ENCODE results near the gene ANXA11. TPM values are rescaled to one million over a fixed set of nuclear protein-coding genes. Genes with fewer than 3 reads are reported as not detected.
A peak's percentile ranks its signal among the peaks of the same experiment; 100 is the strongest.

Gene ANXA11
- total RNA-seq, 1 experiment from 2014 or later: 241 TPM

GRCh38 chr10:80200259-80200658, 5.1 kb downstream of the ANXA11 start:
- Histone ChIP-seq H3K4me1 (ENCODE audit: control insufficient read depth, insufficient read depth, low read length) (peaks cover 65% of the 10 kb centered on the region), H3K4me3 (ENCODE audit: low read depth in 2 of 2, low read length in 2 of 2) (no peak overlapping the region), H3K36me3 (ENCODE audit: control insufficient read depth, insufficient read depth, low read length) (no peaks in the 10 kb centered on the region; the same call in 1 of the 2 replicates), H3K27ac (ENCODE audit: low read length) (peak overlapping the region; percentile 45), H3K27me3 (ENCODE audit: control insufficient read depth, insufficient read depth, low read length) (no peaks in the 10 kb centered on the region), H3K9me3 (ENCODE audit: control insufficient read depth, insufficient read depth, low read depth, low read length) (no peaks in the 10 kb centered on the region)
- DNase-seq (ENCODE audit: low read depth, low spot score): no peak
- no peak for ATAC-seq
- TF ChIP-seq TCF7L2 (IDR thresholded peaks at IDR 0.05; ENCODE audit: low read depth, low read length): no peak
- TF ChIP-seq, protein P1, sequence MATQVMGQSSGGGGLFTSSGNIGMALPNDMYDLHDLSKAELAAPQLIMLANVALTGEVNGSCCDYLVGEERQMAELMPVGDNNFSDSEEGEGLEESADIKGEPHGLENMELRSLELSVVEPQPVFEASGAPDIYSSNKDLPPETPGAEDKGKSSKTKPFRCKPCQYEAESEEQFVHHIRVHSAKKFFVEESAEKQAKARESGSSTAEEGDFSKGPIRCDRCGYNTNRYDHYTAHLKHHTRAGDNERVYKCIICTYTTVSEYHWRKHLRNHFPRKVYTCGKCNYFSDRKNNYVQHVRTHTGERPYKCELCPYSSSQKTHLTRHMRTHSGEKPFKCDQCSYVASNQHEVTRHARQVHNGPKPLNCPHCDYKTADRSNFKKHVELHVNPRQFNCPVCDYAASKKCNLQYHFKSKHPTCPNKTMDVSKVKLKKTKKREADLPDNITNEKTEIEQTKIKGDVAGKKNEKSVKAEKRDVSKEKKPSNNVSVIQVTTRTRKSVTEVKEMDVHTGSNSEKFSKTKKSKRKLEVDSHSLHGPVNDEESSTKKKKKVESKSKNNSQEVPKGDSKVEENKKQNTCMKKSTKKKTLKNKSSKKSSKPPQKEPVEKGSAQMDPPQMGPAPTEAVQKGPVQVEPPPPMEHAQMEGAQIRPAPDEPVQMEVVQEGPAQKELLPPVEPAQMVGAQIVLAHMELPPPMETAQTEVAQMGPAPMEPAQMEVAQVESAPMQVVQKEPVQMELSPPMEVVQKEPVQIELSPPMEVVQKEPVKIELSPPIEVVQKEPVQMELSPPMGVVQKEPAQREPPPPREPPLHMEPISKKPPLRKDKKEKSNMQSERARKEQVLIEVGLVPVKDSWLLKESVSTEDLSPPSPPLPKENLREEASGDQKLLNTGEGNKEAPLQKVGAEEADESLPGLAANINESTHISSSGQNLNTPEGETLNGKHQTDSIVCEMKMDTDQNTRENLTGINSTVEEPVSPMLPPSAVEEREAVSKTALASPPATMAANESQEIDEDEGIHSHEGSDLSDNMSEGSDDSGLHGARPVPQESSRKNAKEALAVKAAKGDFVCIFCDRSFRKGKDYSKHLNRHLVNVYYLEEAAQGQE (IDR thresholded peaks at IDR 0.05; ENCODE audit: insufficient read depth in 1 of 2, low read depth in 2 of 2, low read length in 1 of 2): no peak
- TF ChIP-seq SIN3A (IDR thresholded peaks at IDR 0.05; ENCODE audit: borderline replicate concordance, insufficient read depth, low read depth, low read length): no peak
- TF ChIP-seq, protein P2, sequence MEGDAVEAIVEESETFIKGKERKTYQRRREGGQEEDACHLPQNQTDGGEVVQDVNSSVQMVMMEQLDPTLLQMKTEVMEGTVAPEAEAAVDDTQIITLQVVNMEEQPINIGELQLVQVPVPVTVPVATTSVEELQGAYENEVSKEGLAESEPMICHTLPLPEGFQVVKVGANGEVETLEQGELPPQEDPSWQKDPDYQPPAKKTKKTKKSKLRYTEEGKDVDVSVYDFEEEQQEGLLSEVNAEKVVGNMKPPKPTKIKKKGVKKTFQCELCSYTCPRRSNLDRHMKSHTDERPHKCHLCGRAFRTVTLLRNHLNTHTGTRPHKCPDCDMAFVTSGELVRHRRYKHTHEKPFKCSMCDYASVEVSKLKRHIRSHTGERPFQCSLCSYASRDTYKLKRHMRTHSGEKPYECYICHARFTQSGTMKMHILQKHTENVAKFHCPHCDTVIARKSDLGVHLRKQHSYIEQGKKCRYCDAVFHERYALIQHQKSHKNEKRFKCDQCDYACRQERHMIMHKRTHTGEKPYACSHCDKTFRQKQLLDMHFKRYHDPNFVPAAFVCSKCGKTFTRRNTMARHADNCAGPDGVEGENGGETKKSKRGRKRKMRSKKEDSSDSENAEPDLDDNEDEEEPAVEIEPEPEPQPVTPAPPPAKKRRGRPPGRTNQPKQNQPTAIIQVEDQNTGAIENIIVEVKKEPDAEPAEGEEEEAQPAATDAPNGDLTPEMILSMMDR (IDR thresholded peaks at IDR 0.05): no peak
- TF ChIP-seq POLR2AphosphoS5 (IDR thresholded peaks at IDR 0.05; ENCODE audit: low read depth, low read length): no peak
- CTCF ChIA-PET: no interaction called here
- intact Hi-C loops (cut with micrococcal nuclease; ENCODE audit: unreplicated experiment) (no loop called here), in situ Hi-C loops (cut with HindIII; ENCODE audit: low pct_unique_long_range_greater_than_20kb, low sequenced_read_pairs) (no loop called here)
- POLR2A ChIA-PET: no interaction called here
- BruUV-seq (replicated peaks): no TSS peak

GRCh38 chr10:80199828-80200227, 5.5 kb downstream of the ANXA11 start:
- no peak for DNase-seq (ENCODE audit: low read depth, low spot score)
- no peak for ATAC-seq
- ChIA-PET CTCF (no interaction called here), POLR2A (no interaction called here)
- in situ Hi-C loops (cut with HindIII; ENCODE audit: low pct_unique_long_range_greater_than_20kb, low sequenced_read_pairs) (no loop called here), intact Hi-C loops (cut with micrococcal nuclease; ENCODE audit: unreplicated experiment) (no loop called here)
- Histone ChIP-seq H3K9me3 (ENCODE audit: control insufficient read depth, insufficient read depth, low read depth, low read length) (no peaks in the 10 kb centered on the region), H3K27ac (ENCODE audit: low read length) (peak overlapping the region; percentile 45), H3K4me3 (ENCODE audit: low read depth in 2 of 2, low read length in 2 of 2) (no peak overlapping the region), H3K36me3 (ENCODE audit: control insufficient read depth, insufficient read depth, low read length) (no peaks in the 10 kb centered on the region; the same call in 1 of the 2 replicates), H3K27me3 (ENCODE audit: control insufficient read depth, insufficient read depth, low read length) (no peaks in the 10 kb centered on the region), H3K4me1 (ENCODE audit: control insufficient read depth, insufficient read depth, low read length) (peaks cover 65% of the 10 kb centered on the region)
- TF ChIP-seq, protein P1 (IDR thresholded peaks at IDR 0.05; ENCODE audit: insufficient read depth in 1 of 2, low read depth in 2 of 2, low read length in 1 of 2): no peak
- TF ChIP-seq TCF7L2 (IDR thresholded peaks at IDR 0.05; ENCODE audit: low read depth, low read length): no peak
- no TSS peak for BruUV-seq (replicated peaks)
